SK-N-MC (cell line): ENCODE data around the gene DNASE1L1.

Source experiments
- EZH2 ChIP-seq: fragments of 200-600 bp; sonication (generic); IDR thresholded peaks from one replicate; pipeline ENCODE4 v1.6.1; 2017; ENCODE audit warnings: antibody characterized with exemption
- FOXP2 ChIP-seq: optimal IDR thresholded peaks from 2 replicates; pipeline ENCODE3; 2011; ENCODE audit warnings: mild to moderate bottlenecking, moderate library complexity; ENCODE audit not compliant: insufficient read depth; ENCODE audit errors: extremely low read length, control extremely low read depth
- POLR2AphosphoS5 ChIP-seq: IDR thresholded peaks from 2 replicates; pipeline ENCODE4 v1.6.1; 2012; ENCODE audit warnings: mild to moderate bottlenecking, low read depth, low read length, borderline replicate concordance

GRCh38 chrX:154380153-154380552 is 28.9 kb downstream of the DNASE1L1 start:
- TF ChIP-seq POLR2AphosphoS5 (no peak), EZH2 (no peak), FOXP2 (no peak)
